CD4-positive, alpha-beta T cell treated with Interleukin-17A for 1 hour (primary cell): ENCODE measurements around the gene AZU1.
"Not testable (repeated sequence)": the region's sequence is repeated elsewhere in the genome, so short reads cannot be mapped to it uniquely, and the experiment has no call there.

Experiments used
- DNase-seq: peaks from one replicate; pipeline ENCODE4 v3.0.0-alpha.2; 2020

The AZU1 gene

GRCh38 chr19:831407-832369 is 4.1 kb downstream of the AZU1 start:
- no peak for DNase-seq

GRCh38 chr19:834216-834615 is 6.6 kb downstream of the AZU1 start:
- DNase-seq: no peak

GRCh38 chr19:835210-835810 is 7.7 kb downstream of the AZU1 start:
- no peak for DNase-seq

GRCh38 chr19:840519-841206 is 13.0 kb downstream of the AZU1 start, which contains the start of gene PRTN3:
PRTN3 (plus strand) TSS chr19:840999; CDS start chr19:841009, 10 bp downstream.
- DNase-seq: no peak

- not testable (repeated sequence) for DNase-seq
Observed at GRCh38 chr19:842802-843179, 15.2 kb downstream of the AZU1 start.

- DNase-seq: no peak
Observed at GRCh38 chr19:843180-843835, 15.7 kb downstream of the AZU1 start.

GRCh38 chr19:843836-844545 is 16.4 kb downstream of the AZU1 start:
- no peak for DNase-seq

- DNase-seq: no peak
Observed at GRCh38 chr19:844546-844971, 16.9 kb downstream of the AZU1 start.

GRCh38 chr19:845707-846521 is 18.3 kb downstream of the AZU1 start:
- no peak for DNase-seq

GRCh38 chr19:848386-848921 is 20.8 kb downstream of the AZU1 start:
- DNase-seq: no peak

- DNase-seq: not testable (repeated sequence)
Observed at GRCh38 chr19:849195-849594, 21.6 kb downstream of the AZU1 start.

GRCh38 chr19:850221-850978 is 22.8 kb downstream of the AZU1 start:
- no peak for DNase-seq

GRCh38 chr19:850979-851335 is 23.3 kb downstream of the AZU1 start:
- DNase-seq: no peak

GRCh38 chr19:852136-853013 is 24.7 kb downstream of the AZU1 start, which contains the start of gene ELANE:
ELANE (plus strand) TSS chr19:852303; CDS start chr19:852329, 26 bp downstream.
- DNase-seq: no peak

- no peak for DNase-seq
Observed at GRCh38 chr19:853014-853585, 25.5 kb downstream of the AZU1 start.

GRCh38 chr19:853614-854220 is 26.1 kb downstream of the AZU1 start:
- DNase-seq: not testable (repeated sequence)

GRCh38 chr19:854549-854948 is 26.9 kb downstream of the AZU1 start:
- DNase-seq: no peak

GRCh38 chr19:855142-855541 is 27.5 kb downstream of the AZU1 start:
- no peak for DNase-seq
